Kasumi-1 (cell line): ENCODE data around the gene TMEM250.
A peak's percentile ranks its signal among the peaks of the same experiment; 100 is the strongest.

ENCODE experiments used
- DNase-seq, 2 experiments: peaks; one replicate each; lab custom pipeline; 2025; lab: John Stamatoyannopoulos, UW

TMEM250 gene

DNA sequence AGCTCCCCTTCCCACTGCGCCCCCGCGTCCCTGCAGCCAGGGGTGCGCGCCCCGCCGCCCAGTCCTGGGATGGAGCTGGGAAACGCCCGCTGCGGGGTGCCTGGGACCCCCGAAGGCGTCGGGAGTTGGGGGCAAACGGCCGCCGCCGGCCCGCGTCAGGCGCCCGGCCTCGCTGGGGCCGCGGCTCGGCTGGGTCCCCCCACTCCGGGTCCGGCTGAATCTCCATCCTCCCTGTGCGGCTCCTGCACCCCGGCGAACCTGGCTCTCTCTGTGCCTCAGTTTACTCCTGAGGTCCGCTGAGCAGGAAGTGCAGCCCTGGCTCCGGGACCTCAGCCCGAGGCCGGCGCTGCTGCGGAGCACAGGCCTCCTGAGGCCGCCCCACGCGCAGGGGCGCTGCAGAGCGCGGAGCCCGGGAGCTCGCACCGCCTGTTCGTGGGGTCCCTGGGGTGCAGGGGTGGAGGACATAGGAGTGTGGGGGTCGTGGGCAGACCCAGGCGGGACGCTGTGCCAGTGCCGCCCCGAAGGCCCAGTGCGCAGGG, 13.9 kb upstream of the TMEM250 start:
- DNase-seq: no peak

GRCh38 chr9:136131629-136132511, 13.2 kb upstream of the TMEM250 start:
- DNase-seq: no peak

GRCh38 chr9:136129176-136129575, 10.5 kb upstream of the TMEM250 start:
- no peak for DNase-seq

GRCh38 chr9:136128436-136128835, 9.8 kb upstream of the TMEM250 start:
- DNase-seq: no peak

GRCh38 chr9:136127313-136127712, 8.6 kb upstream of the TMEM250 start:
- no peak for DNase-seq

- no peak for DNase-seq
Measured at GRCh38 chr9:136124976-136125692, 6.5 kb upstream of the TMEM250 start.

GRCh38 chr9:136122425-136123383, 4.0 kb upstream of the TMEM250 start:
- DNase-seq: peak; percentile 38 to 44

- DNase-seq: no peak
Measured at GRCh38 chr9:136121801-136122200, 3.1 kb upstream of the TMEM250 start.

- no peak for DNase-seq
Measured at GRCh38 chr9:136120438-136120844, 1.8 kb upstream of the TMEM250 start.

DNA sequence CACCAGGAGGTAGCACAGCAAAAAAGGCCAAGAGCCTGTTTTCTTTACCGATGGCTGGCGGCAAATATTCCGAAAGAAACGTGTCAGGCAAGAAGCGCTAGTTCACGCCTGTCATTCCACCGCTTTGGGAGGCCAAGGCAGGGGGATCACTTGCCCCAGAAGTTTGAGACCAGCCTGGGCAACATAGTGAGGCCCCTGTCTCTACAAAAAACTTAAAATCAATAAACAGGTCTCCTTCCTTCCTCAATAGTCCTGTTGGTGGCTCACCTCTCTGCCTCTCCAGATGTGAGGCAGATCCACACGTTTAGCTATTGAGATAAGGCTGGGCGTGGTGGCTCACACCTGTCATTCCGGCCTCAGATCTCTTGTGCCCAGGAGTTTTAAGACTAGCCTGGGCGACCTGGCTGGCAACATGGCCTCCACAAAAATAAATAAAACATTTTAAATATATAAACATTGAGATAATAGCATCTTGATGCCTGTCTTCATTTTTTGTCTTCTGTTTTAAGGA, 1.3 kb upstream of the TMEM250 start:
- DNase-seq: no peak

DNA sequence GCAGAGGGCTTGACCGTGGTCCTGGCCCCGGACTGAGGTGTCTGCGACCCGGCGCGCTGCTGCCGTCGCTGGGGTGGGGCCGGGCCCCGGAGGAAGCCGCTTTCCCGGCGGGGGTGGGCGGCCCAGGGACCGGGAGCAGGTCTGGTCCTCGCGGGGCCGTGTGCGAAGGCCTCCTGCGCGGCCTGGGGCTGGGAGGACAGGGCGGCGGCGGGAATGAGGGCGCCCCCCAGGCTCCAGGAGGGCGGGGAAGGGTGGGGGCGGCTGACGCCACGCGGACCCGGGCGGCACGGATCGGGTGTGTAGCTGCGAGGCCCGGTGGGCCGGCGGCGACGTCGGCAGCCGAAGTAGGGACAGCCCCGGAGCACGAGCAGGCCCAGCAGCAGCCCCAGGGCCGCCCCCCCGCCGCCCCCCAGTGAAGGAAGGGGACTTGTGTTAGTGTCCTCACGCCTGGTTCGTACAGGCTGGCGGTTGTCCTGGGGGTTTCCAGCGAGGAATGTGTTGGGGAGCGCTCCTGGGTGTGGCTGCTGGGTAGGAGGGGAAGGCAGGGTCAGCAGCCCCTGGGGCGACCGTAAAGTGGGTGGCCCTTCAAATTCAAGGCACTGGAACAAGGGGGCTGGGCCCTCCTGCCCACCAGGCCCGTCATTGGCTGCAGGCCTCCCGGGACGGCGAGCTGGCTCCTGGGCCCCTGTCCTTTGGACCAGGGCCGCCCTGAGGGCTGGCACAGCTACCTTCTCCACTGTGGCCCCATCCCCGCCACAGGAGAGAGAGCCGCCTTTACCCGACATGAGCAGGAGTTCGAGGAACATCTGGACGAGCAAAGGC, 597 bp upstream of the TMEM250 start:
- peak; percentile 25 to 32 for DNase-seq

GRCh38 chr9:136117916-136118319, 757 bp downstream of the TMEM250 start:
- no peak for DNase-seq

- no peak for DNase-seq
Measured at GRCh38 chr9:136117291-136117915, 1.3 kb downstream of the TMEM250 start.

GRCh38 chr9:136116360-136117098, 2.1 kb downstream of the TMEM250 start:
- DNase-seq: no peak

- DNase-seq: no peak
Measured at GRCh38 chr9:136115641-136116359, 2.9 kb downstream of the TMEM250 start.

DNA sequence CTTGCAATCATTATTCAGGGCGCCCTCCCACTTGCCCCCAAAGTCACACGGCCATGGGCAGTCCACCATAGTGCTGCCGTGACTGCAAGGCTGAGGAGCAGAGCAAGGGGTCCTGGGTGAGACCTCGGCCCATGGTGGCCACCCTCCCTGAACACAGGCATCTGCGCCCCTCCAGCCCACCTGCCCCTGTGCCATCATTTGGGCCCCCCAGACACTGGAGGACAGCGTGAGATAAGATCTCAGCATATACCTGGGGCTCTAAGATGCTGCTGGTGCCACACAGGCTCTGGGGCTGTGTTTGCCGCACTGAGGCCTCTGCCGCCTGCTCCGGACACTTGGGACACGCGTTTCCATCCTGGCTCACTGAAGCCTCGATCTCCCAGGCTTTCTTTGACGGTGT, 3.5 kb downstream of the TMEM250 start:
- DNase-seq: no peak

- no peak for DNase-seq
Measured at GRCh38 chr9:136114610-136115009, 4.1 kb downstream of the TMEM250 start.

DNA sequence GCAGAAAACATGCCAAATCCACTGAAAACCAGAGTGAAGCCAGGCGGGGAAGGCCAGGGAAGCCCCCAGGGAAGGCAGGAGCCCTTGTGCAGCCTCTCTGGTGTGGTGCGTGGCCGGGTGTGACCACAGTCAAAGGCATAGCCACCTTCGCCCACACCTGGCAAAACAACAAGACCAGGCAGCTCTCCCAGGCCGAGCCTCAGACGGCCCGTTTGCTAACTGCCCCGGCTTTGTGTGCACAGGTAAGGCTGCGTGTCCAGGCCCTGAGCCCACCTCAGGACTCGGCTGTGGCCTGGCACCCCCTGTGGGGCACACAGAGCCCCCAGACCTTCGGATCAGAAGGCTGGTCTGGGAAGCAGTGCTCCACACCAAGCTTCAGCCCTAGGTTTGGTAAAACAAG, 6.1 kb downstream of the TMEM250 start:
- no peak for DNase-seq

DNA sequence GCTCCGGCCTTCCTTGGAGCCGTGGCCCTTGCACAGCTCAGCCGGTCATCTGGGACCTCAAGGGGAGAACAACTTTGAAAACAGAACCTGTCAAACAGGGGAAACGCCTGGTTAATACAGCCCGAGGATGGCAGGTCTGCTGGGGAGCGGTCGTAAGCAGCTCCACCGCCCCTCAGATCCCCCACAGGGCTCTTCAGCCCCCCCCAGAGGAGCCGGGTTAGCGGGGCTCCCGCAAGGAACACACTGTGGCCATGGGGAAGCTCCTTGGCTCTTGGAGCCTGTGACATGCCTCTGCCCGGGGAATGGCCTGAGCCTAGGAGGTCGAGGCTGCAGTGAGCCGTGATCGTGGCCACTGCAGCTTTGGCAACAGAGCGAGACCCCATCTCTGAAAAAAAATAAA, 6.8 kb downstream of the TMEM250 start:
- DNase-seq: no peak
